Fibroblast of lung (primary cell): ENCODE measurements around the gene RUNX1. TPM values are rescaled to one million over a fixed set of nuclear protein-coding genes. Genes with fewer than 3 reads are reported as not detected.
A peak's percentile ranks its signal among the peaks of the same experiment; 100 is the strongest.

Source experiments
- DNase-seq, 2 donors: peaks; one replicate each; pipeline versions ENCODE4 v3.0.0 to v3.0.0-alpha.2; 2010; ENCODE audit warnings: low read depth in 2 of 2
- H2AFZ ChIP-seq: 2 replicates; pipeline ENCODE4 v1.5.1; 2012; ENCODE audit warnings: low read length, control low read depth, inconsistent platforms
- H3K27ac ChIP-seq: 2 replicates; pipeline ENCODE4 v1.5.1; 2011; ENCODE audit warnings: low read length, control low read depth; ENCODE audit not compliant: insufficient read depth
- H3K27me3 ChIP-seq: 2 replicates; pipeline ENCODE4 v1.5.1; 2011; ENCODE audit warnings: mild to moderate bottlenecking, low read length; ENCODE audit not compliant: control insufficient read depth, insufficient read depth
- H3K36me3 ChIP-seq: 2 replicates; pipeline ENCODE4 v1.5.1; 2011; ENCODE audit warnings: low read length; ENCODE audit not compliant: control insufficient read depth, insufficient read depth
- H3K4me1 ChIP-seq: 2 replicates; pipeline ENCODE4 v1.5.1; 2011; ENCODE audit warnings: low read length; ENCODE audit not compliant: control insufficient read depth, insufficient read depth; ENCODE audit errors: extremely low read depth
- H3K4me2 ChIP-seq: 2 replicates; pipeline ENCODE4 v1.5.1; 2011; ENCODE audit warnings: low read length, control low read depth; ENCODE audit not compliant: insufficient read depth; ENCODE audit errors: extremely low read depth
- H3K4me3 ChIP-seq, 4 experiments: fragments of 200-600 bp in 1 of 4; sonication (generic) in 1 of 4; replicated peaks in 1 of 4; 2 replicates each; pipeline ENCODE4 v1.5.1; 2011 to 2016; ENCODE audit warnings: low read length in 4 of 4, low read depth in 3 of 4, mild to moderate bottlenecking in 3 of 4, control low read depth in 2 of 4, inconsistent platforms in 1 of 4, mixed read lengths in 1 of 4; ENCODE audit not compliant: insufficient read depth in 1 of 4; ENCODE audit errors: control extremely low read depth in 1 of 4
- H3K79me2 ChIP-seq: 2 replicates; pipeline ENCODE4 v1.5.1; 2012; ENCODE audit warnings: mild to moderate bottlenecking, low read length, inconsistent platforms; ENCODE audit not compliant: control insufficient read depth, insufficient read depth
- H3K9ac ChIP-seq: 2 replicates; pipeline ENCODE4 v1.5.1; 2011; ENCODE audit warnings: mild to moderate bottlenecking, low read length, control low read depth; ENCODE audit not compliant: insufficient read depth
- H3K9me3 ChIP-seq: 2 replicates; pipeline ENCODE4 v1.5.1; 2012; ENCODE audit warnings: low read depth, low read length; ENCODE audit not compliant: control insufficient read depth, insufficient read depth
- H4K20me1 ChIP-seq: 2 replicates; pipeline ENCODE4 v1.5.1; 2011; ENCODE audit warnings: low read length; ENCODE audit not compliant: control insufficient read depth, insufficient read depth; ENCODE audit errors: extremely low read depth
- EZH2 ChIP-seq: IDR thresholded peaks from 2 replicates; pipeline ENCODE4 v1.5.1; 2012; ENCODE audit warnings: low read length, control low read depth, mild to moderate bottlenecking; ENCODE audit errors: missing control alignments
- polyA plus RNA-seq, 2 donors: library from polyadenylated mRNA; depleted of rRNA in 1 of 2; stranded (reverse) in 1 of 2; unstranded in 1 of 2; fragments of >200 nt; gene quantifications; 2 replicates each; pipeline ENCODE4 v1.2.1, GENCODE V29; 2011 to 2012; ENCODE audit warnings: missing spikeins in 1 of 2
- total RNA-seq: library from RNA; depleted of rRNA; stranded (reverse); fragments of >200 nt; gene quantifications from 2 replicates; pipeline ENCODE4 v1.2.1, GENCODE V29; 2014
- TF ChIP-seq, protein P1 (sequence below), 2 donors: IDR thresholded peaks in 1 of 2; conservative IDR thresholded peaks in 1 of 2; 1 replicate in 1 of 2; 2 replicates in 1 of 2; pipeline ENCODE4 v1.5.1; 2011 to 2012; ENCODE audit warnings: low read length in 2 of 2, control low read depth in 1 of 2, inconsistent platforms in 1 of 2, low read depth in 1 of 2, mild to moderate bottlenecking in 1 of 2

The RUNX1 gene
- total and polyA plus RNA-seq, 2 donors (not counting 1 experiment from before 2014, with no cell fraction given): 23.1 to 41.6 TPM

DNA sequence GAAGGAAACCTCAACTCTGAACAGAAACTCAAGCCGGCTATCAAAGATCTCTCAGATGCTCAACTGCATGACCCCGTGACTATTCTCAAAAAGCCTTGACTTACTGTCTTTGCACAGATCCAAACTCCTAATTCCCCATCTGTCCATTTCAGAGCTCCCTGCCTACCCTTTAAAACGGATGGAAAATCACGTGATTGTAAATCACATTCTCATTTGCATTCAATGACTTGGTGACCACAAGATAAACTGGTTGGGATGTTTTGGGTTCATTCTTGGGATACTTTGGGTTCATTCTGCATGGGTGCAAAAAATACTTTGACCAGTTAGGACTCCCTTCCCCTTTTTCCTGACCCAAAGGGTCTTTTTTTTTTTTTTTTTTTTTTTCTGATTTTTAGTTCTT, 41.3 kb upstream of the RUNX1 start:
- Histone ChIP-seq H3K4me3 (no peak overlapping the region), H4K20me1 (no peaks in the 10 kb centered on the region), H3K9me3 (no peaks in the 10 kb centered on the region), H3K27ac (no peak overlapping the region), H3K4me1 (peaks cover 9% of the 10 kb centered on the region), H2AFZ (no peak overlapping the region), H3K4me2 (no peak overlapping the region), H3K79me2 (no peaks in the 10 kb centered on the region), H3K27me3 (no peaks in the 10 kb centered on the region), H3K9ac (no peak overlapping the region), H3K36me3 (no peaks in the 10 kb centered on the region)
- no peak for DNase-seq
- TF ChIP-seq EZH2: no peak
- TF ChIP-seq, protein P1, sequence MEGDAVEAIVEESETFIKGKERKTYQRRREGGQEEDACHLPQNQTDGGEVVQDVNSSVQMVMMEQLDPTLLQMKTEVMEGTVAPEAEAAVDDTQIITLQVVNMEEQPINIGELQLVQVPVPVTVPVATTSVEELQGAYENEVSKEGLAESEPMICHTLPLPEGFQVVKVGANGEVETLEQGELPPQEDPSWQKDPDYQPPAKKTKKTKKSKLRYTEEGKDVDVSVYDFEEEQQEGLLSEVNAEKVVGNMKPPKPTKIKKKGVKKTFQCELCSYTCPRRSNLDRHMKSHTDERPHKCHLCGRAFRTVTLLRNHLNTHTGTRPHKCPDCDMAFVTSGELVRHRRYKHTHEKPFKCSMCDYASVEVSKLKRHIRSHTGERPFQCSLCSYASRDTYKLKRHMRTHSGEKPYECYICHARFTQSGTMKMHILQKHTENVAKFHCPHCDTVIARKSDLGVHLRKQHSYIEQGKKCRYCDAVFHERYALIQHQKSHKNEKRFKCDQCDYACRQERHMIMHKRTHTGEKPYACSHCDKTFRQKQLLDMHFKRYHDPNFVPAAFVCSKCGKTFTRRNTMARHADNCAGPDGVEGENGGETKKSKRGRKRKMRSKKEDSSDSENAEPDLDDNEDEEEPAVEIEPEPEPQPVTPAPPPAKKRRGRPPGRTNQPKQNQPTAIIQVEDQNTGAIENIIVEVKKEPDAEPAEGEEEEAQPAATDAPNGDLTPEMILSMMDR (conservative IDR thresholded peaks at IDR 0.05 in 1 of 2, IDR thresholded peaks at IDR 0.05 in 1 of 2; ENCODE audit: low read depth in 1 of 2, low read length in 2 of 2): no peak

- Histone ChIP-seq H2AFZ (no peak overlapping the region), H3K27ac (no peak overlapping the region), H3K9me3 (no peaks in the 10 kb centered on the region), H3K4me1 (peaks cover 12% of the 10 kb centered on the region), H3K79me2 (no peaks in the 10 kb centered on the region), H3K4me2 (no peak overlapping the region), H4K20me1 (no peaks in the 10 kb centered on the region), H3K4me3 (no peak overlapping the region), H3K36me3 (no peaks in the 10 kb centered on the region), H3K9ac (no peak overlapping the region), H3K27me3 (no peaks in the 10 kb centered on the region)
- DNase-seq: peak in 1 of 2 donors; percentile 67
- no peak for TF ChIP-seq EZH2
- TF ChIP-seq, protein P1 (conservative IDR thresholded peaks at IDR 0.05 in 1 of 2, IDR thresholded peaks at IDR 0.05 in 1 of 2; ENCODE audit: low read depth in 1 of 2, low read length in 2 of 2): no peak
These were observed 39.2 kb upstream of the RUNX1 start for GRCh38 chr21:35088319-35088771.

DNA sequence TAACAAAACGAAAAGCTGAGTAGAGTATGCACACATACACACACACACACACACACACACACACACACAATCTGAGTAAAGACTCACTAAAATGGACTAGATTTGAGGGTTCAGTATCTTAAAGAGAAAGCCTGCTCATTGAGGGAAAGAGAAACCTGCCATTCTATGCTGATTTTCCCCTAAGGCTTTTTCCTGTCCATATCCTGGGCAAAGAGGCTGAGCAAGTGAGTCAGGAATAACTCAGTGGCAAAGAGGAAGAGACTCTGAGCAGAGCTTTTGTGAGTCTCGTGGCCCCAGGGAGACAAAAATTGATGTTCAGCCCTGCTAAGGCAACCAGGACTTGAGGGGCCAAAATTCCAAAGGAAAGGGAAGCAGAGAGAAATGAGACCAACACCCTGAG, 37.3 kb upstream of the RUNX1 start:
- H3K4me3 ChIP-seq: no peak overlapping the region
- H3K36me3 ChIP-seq: no peaks in the 10 kb centered on the region
- no peak overlapping the region for H3K9ac ChIP-seq
- H4K20me1 ChIP-seq: no peaks in the 10 kb centered on the region
- DNase-seq: peak; percentile 20 to 65
- H3K4me1 ChIP-seq: peaks cover 12% of the 10 kb centered on the region
- H3K27me3 ChIP-seq: no peaks in the 10 kb centered on the region
- H2AFZ ChIP-seq: peak overlapping the region; percentile 37
- no peak overlapping the region for H3K4me2 ChIP-seq
- no peaks in the 10 kb centered on the region for H3K9me3 ChIP-seq
- H3K27ac ChIP-seq: peak overlapping the region; percentile 43
- TF ChIP-seq EZH2: no peak
- TF ChIP-seq, protein P1 (conservative IDR thresholded peaks at IDR 0.05 in 1 of 2, IDR thresholded peaks at IDR 0.05 in 1 of 2; ENCODE audit: low read depth in 1 of 2, low read length in 2 of 2): no peak
- no peaks in the 10 kb centered on the region for H3K79me2 ChIP-seq
